Measurements from ENCODE around the gene GRIA2.

The GRIA2 gene

DNA sequence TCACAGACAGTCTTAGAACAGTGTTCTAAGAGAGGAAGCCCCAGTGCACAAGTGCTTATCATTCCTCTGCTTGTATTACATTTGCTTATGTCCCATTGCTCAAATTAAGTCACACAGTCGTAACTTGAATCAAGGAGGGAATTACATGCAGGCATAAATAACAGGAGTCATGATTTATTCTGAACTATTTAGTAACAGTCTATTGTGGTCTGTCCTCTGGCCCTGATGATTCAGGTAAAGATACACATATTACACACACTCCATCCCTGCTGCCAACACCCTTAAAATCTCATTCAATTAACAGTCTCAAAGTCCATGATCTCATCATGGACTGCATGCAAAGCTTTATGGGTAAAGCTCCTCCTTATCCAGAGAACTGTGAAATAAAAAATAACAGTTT is 60.1 kb downstream of the GRIA2 start:
- TF ChIP-seq, protein P1, sequence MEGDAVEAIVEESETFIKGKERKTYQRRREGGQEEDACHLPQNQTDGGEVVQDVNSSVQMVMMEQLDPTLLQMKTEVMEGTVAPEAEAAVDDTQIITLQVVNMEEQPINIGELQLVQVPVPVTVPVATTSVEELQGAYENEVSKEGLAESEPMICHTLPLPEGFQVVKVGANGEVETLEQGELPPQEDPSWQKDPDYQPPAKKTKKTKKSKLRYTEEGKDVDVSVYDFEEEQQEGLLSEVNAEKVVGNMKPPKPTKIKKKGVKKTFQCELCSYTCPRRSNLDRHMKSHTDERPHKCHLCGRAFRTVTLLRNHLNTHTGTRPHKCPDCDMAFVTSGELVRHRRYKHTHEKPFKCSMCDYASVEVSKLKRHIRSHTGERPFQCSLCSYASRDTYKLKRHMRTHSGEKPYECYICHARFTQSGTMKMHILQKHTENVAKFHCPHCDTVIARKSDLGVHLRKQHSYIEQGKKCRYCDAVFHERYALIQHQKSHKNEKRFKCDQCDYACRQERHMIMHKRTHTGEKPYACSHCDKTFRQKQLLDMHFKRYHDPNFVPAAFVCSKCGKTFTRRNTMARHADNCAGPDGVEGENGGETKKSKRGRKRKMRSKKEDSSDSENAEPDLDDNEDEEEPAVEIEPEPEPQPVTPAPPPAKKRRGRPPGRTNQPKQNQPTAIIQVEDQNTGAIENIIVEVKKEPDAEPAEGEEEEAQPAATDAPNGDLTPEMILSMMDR (IDR thresholded peaks at IDR 0.05; ENCODE audit: low read length, missing control alignments): no peak
- DNase-seq (ENCODE audit: low read depth): no peak
- H3K4me3 ChIP-seq (replicated peaks; ENCODE audit: low read depth, low read length): no peak overlapping the region

DNA sequence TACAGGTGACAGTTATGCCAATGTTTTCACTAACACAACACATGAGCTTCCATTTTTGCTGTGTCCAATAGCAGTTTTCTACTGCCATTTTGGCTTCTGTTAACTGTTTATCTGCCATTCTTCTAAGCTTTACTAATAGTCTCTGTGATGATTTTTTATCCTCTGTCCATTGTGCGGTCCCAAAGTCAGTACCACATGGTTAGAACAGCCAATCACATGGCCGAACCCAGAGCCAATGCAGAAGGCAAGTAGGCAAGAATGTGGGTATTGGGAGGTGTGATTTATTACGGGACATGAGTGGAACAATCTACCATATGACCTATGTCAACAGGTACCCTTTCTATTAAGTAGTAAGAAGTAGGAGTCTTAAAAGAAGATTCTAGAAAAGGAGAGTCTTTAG is 61.5 kb downstream of the GRIA2 start:
- DNase-seq (ENCODE audit: low read depth): no peak
- H3K4me3 ChIP-seq (replicated peaks; ENCODE audit: low read depth, low read length): no peak overlapping the region
- TF ChIP-seq, protein P1 (IDR thresholded peaks at IDR 0.05; ENCODE audit: low read length, missing control alignments): no peak

DNA sequence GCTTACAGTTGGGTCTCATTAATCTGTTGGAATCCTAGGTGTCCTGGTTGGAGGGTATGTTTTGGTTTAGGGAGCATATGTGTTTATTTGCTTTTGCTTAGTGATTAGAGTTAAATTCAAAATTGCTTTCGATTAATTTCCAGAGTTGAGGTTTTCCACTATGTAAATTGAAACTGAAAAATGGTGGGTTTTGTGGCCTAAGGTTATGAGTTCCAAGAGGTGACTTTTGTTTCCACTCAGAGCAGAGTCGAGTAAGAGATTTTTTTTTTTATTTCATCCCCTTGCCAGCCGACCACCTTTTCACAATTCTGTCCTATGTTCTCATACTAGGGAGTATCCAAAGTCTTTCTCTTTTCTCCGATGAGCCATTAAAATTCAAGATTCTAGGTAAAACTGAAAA is 66.9 kb downstream of the GRIA2 start:
- TF ChIP-seq, protein P1 (IDR thresholded peaks at IDR 0.05; ENCODE audit: low read length, missing control alignments): no peak
- no peak overlapping the region for H3K4me3 ChIP-seq (replicated peaks; ENCODE audit: low read depth, low read length)
- no peak for DNase-seq (ENCODE audit: low read depth)

DNA sequence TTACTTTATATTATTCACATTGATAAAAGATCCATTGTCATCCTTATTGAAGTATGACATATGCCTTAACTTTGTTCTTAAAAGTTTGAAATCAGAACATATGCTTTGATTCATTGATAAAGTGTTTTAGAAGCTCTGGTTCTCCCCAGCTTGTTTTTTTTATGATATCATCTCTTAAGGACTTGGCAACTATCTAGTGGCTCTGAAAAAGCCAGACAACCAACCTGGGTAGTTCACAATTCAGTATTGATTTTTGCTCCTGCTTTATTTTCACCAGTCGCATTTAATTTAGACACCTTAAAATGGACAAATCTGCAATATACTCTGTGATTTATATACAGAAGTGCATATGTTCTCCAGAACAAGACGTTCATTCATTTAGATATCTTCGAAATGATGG is 70.1 kb downstream of the GRIA2 start:
- TF ChIP-seq, protein P1 (IDR thresholded peaks at IDR 0.05; ENCODE audit: low read length, missing control alignments): no peak
- DNase-seq (ENCODE audit: low read depth): no peak
- H3K4me3 ChIP-seq (replicated peaks; ENCODE audit: low read depth, low read length): no peak overlapping the region

DNA sequence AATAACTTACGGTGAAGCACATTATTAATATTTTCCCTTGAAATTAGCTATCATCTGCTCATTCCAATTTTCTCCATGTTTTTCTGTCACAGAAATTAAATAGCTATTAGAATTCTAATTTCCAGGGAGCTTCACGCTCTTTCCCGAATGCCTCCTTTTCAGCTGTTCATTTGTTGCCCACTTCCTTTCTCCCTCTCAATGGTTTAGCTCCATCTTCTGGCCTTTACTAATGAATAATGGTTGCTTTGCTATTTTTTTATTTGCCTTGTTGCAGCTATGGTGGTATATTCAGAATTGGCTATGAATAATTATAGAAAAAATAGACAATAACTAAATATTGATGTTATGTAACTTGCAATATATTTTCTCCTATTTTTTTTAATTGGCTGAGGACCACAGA is 70.5 kb downstream of the GRIA2 start:
- DNase-seq (ENCODE audit: low read depth): no peak
- no peak overlapping the region for H3K4me3 ChIP-seq (replicated peaks; ENCODE audit: low read depth, low read length)
- TF ChIP-seq, protein P1 (IDR thresholded peaks at IDR 0.05; ENCODE audit: low read length, missing control alignments): no peak

DNA sequence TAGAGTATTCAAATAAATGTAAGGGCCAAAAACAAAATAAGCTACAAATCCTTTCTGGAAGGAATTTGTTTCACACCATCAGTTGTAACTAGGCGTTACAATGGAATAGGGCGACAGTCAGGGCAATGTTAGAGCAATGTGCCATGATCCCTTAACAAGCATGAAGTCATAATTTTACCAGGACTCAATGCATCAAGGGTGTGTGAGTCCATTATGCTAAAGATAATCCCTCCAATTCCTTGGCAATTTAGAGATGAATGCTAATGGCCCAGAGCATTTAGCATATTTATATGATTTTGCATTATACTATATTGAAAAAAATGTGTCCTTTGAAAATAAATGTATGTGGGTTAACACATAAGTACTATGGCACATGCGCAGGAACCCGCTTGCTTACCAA is 73.1 kb downstream of the GRIA2 start:
- H3K4me3 ChIP-seq (replicated peaks; ENCODE audit: low read depth, low read length): no peak overlapping the region
- DNase-seq (ENCODE audit: low read depth): no peak
- TF ChIP-seq, protein P1 (IDR thresholded peaks at IDR 0.05; ENCODE audit: low read length, missing control alignments): no peak

DNA sequence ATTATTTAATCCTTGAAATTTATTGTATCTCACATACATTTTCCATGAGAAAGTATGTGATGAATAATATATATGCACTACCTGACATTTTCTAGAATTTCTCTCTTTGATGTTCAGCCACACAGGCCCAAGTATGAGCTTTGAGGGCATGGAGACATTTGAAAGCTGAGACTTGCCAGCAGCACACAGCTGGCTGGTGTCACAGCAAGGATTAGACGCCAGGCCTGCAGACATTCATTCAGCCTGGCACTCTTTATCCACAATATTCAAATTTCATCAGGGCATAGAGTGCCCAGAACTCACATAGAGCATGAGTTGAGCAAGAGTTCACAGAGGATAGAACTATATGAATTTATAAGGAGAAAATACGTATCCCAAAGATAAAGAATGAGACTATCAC is 74.0 kb downstream of the GRIA2 start:
- H3K4me3 ChIP-seq (replicated peaks; ENCODE audit: low read depth, low read length): no peak overlapping the region
- TF ChIP-seq, protein P1 (IDR thresholded peaks at IDR 0.05; ENCODE audit: low read length, missing control alignments): no peak
- no peak for DNase-seq (ENCODE audit: low read depth)
